Stimulated activated CD4-positive, alpha-beta T cell treated with anti-CD3 and anti-CD28 coated beads, Interleukin-2, amount 100 ng/mL, for 24 hours (primary cell): ENCODE data around the gene COL5A2.

Experiments
- DNase-seq, 2 donors: peaks; one replicate each; pipeline ENCODE4 v3.0.0-alpha.2; 2020

The COL5A2 gene

GRCh38 chr2:189178726-189179569 lies 613 bp downstream of the COL5A2 start:
- no peak for DNase-seq

- DNase-seq, result no peak
Measured at GRCh38 chr2:189178054-189178453, 1.5 kb downstream of the COL5A2 start.

- DNase-seq, result no peak
Measured at GRCh38 chr2:189177251-189177840, 2.2 kb downstream of the COL5A2 start.

- DNase-seq, result no peak
Measured at GRCh38 chr2:189176516-189176915, 3.0 kb downstream of the COL5A2 start.

- DNase-seq, result no peak
Measured at GRCh38 chr2:189175869-189176433, 3.6 kb downstream of the COL5A2 start.

- no peak for DNase-seq
Measured at GRCh38 chr2:189171956-189172609, 7.5 kb downstream of the COL5A2 start.

GRCh38 chr2:189168856-189169499 lies 10.6 kb downstream of the COL5A2 start:
- DNase-seq, result no peak

- no peak for DNase-seq
Measured at GRCh38 chr2:189165656-189166380, 13.7 kb downstream of the COL5A2 start.

- DNase-seq, result no peak
Measured at GRCh38 chr2:189164746-189165145, 14.8 kb downstream of the COL5A2 start.

GRCh38 chr2:189163889-189164288 lies 15.7 kb downstream of the COL5A2 start:
- no peak for DNase-seq

- no peak for DNase-seq
Measured at GRCh38 chr2:189162566-189162965, 17.0 kb downstream of the COL5A2 start.

- no peak for DNase-seq
Measured at GRCh38 chr2:189161894-189162293, 17.7 kb downstream of the COL5A2 start.

- no peak for DNase-seq
Measured at GRCh38 chr2:189159717-189160116, 19.8 kb downstream of the COL5A2 start.

- no peak for DNase-seq
Measured at GRCh38 chr2:189159273-189159672, 20.3 kb downstream of the COL5A2 start.

- no peak for DNase-seq
Measured at GRCh38 chr2:189157939-189158338, 21.6 kb downstream of the COL5A2 start.

GRCh38 chr2:189157456-189157855 lies 22.1 kb downstream of the COL5A2 start:
- DNase-seq, result no peak

GRCh38 chr2:189155795-189156194 lies 23.8 kb downstream of the COL5A2 start:
- no peak for DNase-seq

- DNase-seq, result no peak
Measured at GRCh38 chr2:189153619-189154018, 25.9 kb downstream of the COL5A2 start.

GRCh38 chr2:189152483-189152882 lies 27.1 kb downstream of the COL5A2 start:
- DNase-seq, result no peak

- no peak for DNase-seq
Measured at GRCh38 chr2:189151906-189152305, 27.7 kb downstream of the COL5A2 start.

- DNase-seq, result no peak
Measured at GRCh38 chr2:189150033-189150432, 29.5 kb downstream of the COL5A2 start.

GRCh38 chr2:189147989-189148388 lies 31.6 kb downstream of the COL5A2 start:
- no peak for DNase-seq
